GM12875 (cell line): ENCODE results near the gene FGFR3.

Source experiments
- H3K4me3 ChIP-seq: one replicate; pipeline ENCODE4 v1.5.1; 2011; ENCODE audit warnings: low read depth, low read length, control low read depth
- TF ChIP-seq, protein P1 (sequence below): IDR thresholded peaks from 2 replicates; pipeline ENCODE4 v1.5.1; 2011; ENCODE audit warnings: low read depth, mild to moderate bottlenecking, control low read depth, inconsistent platforms, low read length, moderate library complexity, borderline replicate concordance; ENCODE audit not compliant: insufficient read depth

FGFR3 gene

DNA sequence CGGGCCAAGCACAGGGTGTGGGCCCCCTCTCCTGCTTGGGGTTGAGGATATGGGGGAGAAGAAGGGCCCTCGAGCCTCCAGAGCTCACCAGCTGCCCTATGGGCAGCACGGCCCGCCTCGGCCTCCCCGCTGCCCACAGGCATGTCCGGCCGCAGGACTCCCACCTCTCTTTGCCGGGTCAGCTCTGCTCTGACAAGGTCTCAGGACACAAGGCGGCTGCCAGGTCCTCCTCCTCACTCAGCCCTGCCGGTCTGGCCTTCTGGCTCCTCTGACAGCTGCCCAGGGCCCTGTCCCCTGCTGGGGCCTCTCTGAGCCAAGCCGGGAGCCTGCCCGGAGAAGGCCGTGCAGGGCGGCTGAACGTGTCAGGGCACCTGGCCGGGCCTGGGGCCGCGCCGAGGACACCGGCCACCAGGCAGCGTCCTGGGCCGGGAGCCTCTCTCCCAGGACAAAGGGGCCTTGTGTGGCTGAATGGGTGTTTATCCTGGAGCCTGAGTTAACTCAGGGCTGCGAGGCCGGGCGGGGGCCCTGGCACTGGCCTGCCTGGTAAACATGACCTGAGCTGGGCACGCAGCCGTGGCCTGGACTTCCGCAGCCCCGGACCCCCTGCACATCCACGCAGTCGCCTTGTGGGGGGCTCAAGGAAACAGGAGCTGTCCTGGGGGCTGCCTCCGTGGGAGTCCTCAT lies 46.0 kb upstream of the FGFR3 start:
- H3K4me3 ChIP-seq = no peak overlapping the region
- TF ChIP-seq, protein P1, sequence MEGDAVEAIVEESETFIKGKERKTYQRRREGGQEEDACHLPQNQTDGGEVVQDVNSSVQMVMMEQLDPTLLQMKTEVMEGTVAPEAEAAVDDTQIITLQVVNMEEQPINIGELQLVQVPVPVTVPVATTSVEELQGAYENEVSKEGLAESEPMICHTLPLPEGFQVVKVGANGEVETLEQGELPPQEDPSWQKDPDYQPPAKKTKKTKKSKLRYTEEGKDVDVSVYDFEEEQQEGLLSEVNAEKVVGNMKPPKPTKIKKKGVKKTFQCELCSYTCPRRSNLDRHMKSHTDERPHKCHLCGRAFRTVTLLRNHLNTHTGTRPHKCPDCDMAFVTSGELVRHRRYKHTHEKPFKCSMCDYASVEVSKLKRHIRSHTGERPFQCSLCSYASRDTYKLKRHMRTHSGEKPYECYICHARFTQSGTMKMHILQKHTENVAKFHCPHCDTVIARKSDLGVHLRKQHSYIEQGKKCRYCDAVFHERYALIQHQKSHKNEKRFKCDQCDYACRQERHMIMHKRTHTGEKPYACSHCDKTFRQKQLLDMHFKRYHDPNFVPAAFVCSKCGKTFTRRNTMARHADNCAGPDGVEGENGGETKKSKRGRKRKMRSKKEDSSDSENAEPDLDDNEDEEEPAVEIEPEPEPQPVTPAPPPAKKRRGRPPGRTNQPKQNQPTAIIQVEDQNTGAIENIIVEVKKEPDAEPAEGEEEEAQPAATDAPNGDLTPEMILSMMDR = no peak

DNA sequence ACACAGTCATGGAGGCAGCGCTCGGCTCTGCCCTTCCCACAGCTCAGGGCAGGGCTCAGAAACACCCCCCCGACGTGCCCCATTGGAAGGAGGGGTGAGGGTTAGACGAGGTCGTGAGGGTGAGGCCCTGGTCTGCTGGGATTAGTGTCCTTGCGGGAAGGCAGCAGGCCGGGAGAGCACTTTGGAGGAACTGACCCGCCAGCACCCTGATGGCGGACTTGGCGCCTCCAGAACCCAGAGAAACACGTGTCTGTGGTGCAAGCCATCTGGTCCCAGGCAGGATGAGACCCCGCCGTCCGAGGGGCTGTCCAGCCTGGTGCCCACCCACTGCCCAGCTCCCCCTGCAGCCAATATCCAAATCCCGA lies 45.5 kb upstream of the FGFR3 start:
- TF ChIP-seq, protein P1 = no peak
- H3K4me3 ChIP-seq = no peak overlapping the region

- TF ChIP-seq, protein P1 = peak; percentile 92
- H3K4me3 ChIP-seq = no peak overlapping the region
Observed at GRCh38 chr4:1748465-1748995, 44.6 kb upstream of the FGFR3 start.

DNA sequence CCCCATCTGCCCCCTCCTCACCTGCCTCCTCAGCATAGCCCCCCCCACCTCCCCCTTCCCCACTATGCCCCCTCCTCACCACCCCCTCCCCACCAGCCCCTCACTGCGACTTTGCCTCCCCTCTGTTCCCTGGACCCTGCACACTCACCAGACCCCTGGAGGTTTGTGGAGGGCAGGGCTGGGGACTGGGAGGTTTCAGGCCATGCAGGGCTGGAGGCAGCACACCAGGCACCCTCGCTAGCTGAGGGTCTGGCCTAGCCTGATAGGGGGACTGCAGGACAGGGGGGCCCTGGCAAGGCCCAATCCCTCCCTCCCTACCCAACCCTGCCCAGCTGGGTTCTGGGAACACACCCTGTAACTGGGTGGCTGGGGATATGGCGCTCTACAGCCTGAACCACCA lies 43.7 kb upstream of the FGFR3 start:
- TF ChIP-seq, protein P1 = no peak
- H3K4me3 ChIP-seq = no peak overlapping the region

- TF ChIP-seq, protein P1 = no peak
- no peak overlapping the region for H3K4me3 ChIP-seq
Observed at GRCh38 chr4:1749826-1750225, 43.3 kb upstream of the FGFR3 start.

- no peak overlapping the region for H3K4me3 ChIP-seq
- TF ChIP-seq, protein P1 = no peak
Observed at GRCh38 chr4:1750381-1751154, 42.5 kb upstream of the FGFR3 start.
